ENCODE measurements around the gene RXRB. TPM values are rescaled to one million over a fixed set of nuclear protein-coding genes. Genes with fewer than 3 reads are reported as not detected.

Gene RXRB
- total and polyA plus RNA-seq, 2 of the 8 experiments (the other 6 are each of a cell fraction or from before 2014, with no cell fraction given), result 13.0 to 18.1 TPM

DNA sequence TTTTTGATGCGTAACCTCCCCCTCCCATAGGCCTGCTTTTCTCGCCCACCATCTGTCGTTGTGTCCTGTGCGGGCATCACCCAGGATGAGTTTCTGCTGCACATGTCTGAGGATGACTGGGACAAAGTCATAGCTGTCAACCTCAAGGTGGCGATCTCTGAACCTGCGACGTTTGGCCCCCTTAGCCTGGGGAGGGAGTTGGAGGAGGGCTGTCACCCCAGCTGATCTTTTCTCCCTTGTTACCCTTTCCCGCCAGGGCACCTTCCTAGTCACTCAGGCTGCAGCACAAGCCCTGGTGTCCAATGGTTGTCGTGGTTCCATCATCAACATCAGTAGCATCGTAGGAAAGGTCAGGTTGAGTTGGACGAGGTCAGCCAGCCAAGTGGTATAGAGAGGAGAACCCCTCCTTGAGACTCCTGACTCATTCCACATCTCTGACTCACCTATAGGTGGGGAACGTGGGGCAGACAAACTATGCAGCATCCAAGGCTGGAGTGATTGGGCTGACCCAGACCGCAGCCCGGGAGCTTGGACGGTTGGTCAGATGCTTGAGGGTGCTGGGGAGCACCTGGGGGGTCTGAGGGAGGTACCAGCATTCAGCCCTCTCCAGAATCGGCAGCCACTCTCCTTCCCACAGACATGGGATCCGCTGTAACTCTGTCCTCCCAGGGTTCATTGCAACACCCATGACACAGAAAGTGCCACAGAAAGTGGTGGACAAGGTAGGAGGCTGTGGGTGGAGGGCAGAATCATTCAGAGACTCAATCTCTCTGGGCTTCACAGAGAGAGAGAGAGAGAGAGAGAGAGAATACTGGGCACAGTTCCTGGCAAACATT is 4.9 kb upstream of the RXRB start (continued):
- TF ChIP-seq SAP30 (IDR thresholded peaks at IDR 0.05; ENCODE audit: insufficient read depth, insufficient replicate concordance, low read length) (peak; percentile 31), RAD21 (IDR thresholded peaks at IDR 0.05 in 1 of 2, conservative IDR thresholded peaks at IDR 0.05 in 1 of 2; ENCODE audit: low read depth in 2 of 2, low read length in 2 of 2) (peak in 1 of 2 experiments; percentile 2; a peak in 2 of 4 replicates)

Data from H1 (cell line).